Smooth muscle cell (in vitro differentiated cells): ENCODE data around the gene RCAN1. TPM values are rescaled to one million over a fixed set of nuclear protein-coding genes. Genes with fewer than 3 reads are reported as not detected.

Experiments used
- DNase-seq: peaks from one replicate; lab custom pipeline; 2025; ENCODE audit not compliant: unreplicated experiment; lab: John Stamatoyannopoulos, UW
- H2AFZ ChIP-seq: fragments of 200-600 bp; sonication (generic); 2 replicates; pipeline ENCODE4 v1.6.0; 2016; ENCODE audit warnings: antibody characterized with exemption, low read depth, mild to moderate bottlenecking
- H3F3A ChIP-seq: fragments of 200-600 bp; sonication (generic); 2 replicates; pipeline ENCODE4 v1.6.0; 2017; ENCODE audit warnings: antibody characterized with exemption, low read depth
- H3K27ac ChIP-seq: fragments of 200-600 bp; sonication (generic); 2 replicates; pipeline ENCODE4 v1.5.1; 2016; ENCODE audit warnings: low read depth, mild to moderate bottlenecking
- H3K27me3 ChIP-seq: fragments of 200-600 bp; sonication (generic); 2 replicates; pipeline ENCODE4 v1.6.1; 2016; ENCODE audit warnings: low read depth, mild to moderate bottlenecking
- H3K36me3 ChIP-seq: fragments of 200-600 bp; sonication (generic); 2 replicates; pipeline ENCODE4 v1.5.1; 2016; ENCODE audit warnings: low read depth
- H3K4me1 ChIP-seq: fragments of 200-600 bp; sonication (generic); 2 replicates; pipeline ENCODE4 v1.5.1; 2016; ENCODE audit warnings: low read depth
- H3K4me2 ChIP-seq: fragments of 200-600 bp; sonication (generic); 2 replicates; pipeline ENCODE4 v1.6.0; 2016; ENCODE audit warnings: mild to moderate bottlenecking
- H3K4me3 ChIP-seq: fragments of 200-600 bp; sonication (generic); 2 replicates; pipeline ENCODE4 v1.5.1; 2016; ENCODE audit warnings: mild to moderate bottlenecking
- H3K79me2 ChIP-seq: fragments of 200-600 bp; sonication (generic); 2 replicates; pipeline ENCODE4 v1.6.0; 2016; ENCODE audit warnings: low read depth, mild to moderate bottlenecking
- H3K9ac ChIP-seq: fragments of 200-600 bp; sonication (generic); 2 replicates; pipeline ENCODE4 v1.6.0; 2016; ENCODE audit warnings: low read depth
- H3K9me3 ChIP-seq: fragments of 200-600 bp; sonication (generic); replicated peaks from 2 replicates; pipeline ENCODE4 v1.5.1; 2016; ENCODE audit warnings: low read depth
- H4K20me1 ChIP-seq: fragments of 200-600 bp; sonication (generic); 2 replicates; pipeline ENCODE4 v1.6.0; 2016; ENCODE audit warnings: low read depth
- WGBS: methylation state at CpG from one replicate; pipeline ENCODE4 v1.1.7; 2016; ENCODE audit warnings: low lambda C conversion rate; 5-methylcytosine and 5-hydroxymethylcytosine counted together
- polyA plus RNA-seq: library from polyadenylated mRNA; unstranded; fragments of >200 nt; fragmentation: Nextera tagmentation; extraction: Ambion mirVana; gene quantifications from 2 replicates; pipeline ENCODE4 v1.2.1, GENCODE V29; 2016
- total RNA-seq: library from RNA; depleted of rRNA; stranded (reverse); fragments of >200 nt; gene quantifications from 2 replicates; pipeline ENCODE4 v1.2.3, GENCODE V29; 2014
- TF ChIP-seq, protein P1 (sequence below): fragments of 200-600 bp; sonication (generic); IDR thresholded peaks from 2 replicates; pipeline ENCODE4 v1.5.1; 2017; ENCODE audit warnings: borderline replicate concordance, mild to moderate bottlenecking, antibody characterized with exemption; ENCODE audit not compliant: insufficient read depth, poor library complexity, severe bottlenecking

The RCAN1 gene
- total and polyA plus RNA-seq, 2 experiments from 2014 or later: 77.3 to 155 TPM

DNA sequence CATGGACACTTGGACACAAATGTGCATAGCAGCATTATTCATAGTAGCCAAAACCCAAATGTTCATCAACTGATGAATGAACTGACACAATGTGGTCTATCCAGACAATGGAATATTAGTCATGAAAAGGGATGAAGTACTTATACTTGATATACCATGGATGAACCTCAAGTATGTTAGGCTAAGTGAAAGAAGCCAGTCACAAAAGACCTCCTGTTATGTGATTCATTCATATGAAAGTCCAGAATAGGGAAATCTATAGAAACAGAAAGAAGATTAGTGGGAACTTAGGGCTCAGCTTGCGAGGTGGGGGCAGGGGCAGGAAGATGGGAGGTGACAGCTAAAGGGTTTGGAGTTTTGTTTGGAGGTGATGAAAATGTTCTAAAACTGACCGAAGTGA, 110.3 kb downstream of the RCAN1 start:
- Histone ChIP-seq H3K9ac (no peak overlapping the region), H3K4me2 (no peak overlapping the region), H3K9me3 (no peaks in the 10 kb centered on the region), H3K79me2 (no peaks in the 10 kb centered on the region), H3K4me3 (no peak overlapping the region), H3K4me1 (no peaks in the 10 kb centered on the region), H2AFZ (no peak overlapping the region), H3K27me3 (no peaks in the 10 kb centered on the region), H4K20me1 (no peaks in the 10 kb centered on the region), H3K27ac (no peak overlapping the region), H3F3A (no peaks in the 10 kb centered on the region), H3K36me3 (no peaks in the 10 kb centered on the region)
- 94% methylated on average over 2 of the region's 2 CpGs for WGBS
- DNase-seq: no peak
- TF ChIP-seq, protein P1, sequence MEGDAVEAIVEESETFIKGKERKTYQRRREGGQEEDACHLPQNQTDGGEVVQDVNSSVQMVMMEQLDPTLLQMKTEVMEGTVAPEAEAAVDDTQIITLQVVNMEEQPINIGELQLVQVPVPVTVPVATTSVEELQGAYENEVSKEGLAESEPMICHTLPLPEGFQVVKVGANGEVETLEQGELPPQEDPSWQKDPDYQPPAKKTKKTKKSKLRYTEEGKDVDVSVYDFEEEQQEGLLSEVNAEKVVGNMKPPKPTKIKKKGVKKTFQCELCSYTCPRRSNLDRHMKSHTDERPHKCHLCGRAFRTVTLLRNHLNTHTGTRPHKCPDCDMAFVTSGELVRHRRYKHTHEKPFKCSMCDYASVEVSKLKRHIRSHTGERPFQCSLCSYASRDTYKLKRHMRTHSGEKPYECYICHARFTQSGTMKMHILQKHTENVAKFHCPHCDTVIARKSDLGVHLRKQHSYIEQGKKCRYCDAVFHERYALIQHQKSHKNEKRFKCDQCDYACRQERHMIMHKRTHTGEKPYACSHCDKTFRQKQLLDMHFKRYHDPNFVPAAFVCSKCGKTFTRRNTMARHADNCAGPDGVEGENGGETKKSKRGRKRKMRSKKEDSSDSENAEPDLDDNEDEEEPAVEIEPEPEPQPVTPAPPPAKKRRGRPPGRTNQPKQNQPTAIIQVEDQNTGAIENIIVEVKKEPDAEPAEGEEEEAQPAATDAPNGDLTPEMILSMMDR: no peak

DNA sequence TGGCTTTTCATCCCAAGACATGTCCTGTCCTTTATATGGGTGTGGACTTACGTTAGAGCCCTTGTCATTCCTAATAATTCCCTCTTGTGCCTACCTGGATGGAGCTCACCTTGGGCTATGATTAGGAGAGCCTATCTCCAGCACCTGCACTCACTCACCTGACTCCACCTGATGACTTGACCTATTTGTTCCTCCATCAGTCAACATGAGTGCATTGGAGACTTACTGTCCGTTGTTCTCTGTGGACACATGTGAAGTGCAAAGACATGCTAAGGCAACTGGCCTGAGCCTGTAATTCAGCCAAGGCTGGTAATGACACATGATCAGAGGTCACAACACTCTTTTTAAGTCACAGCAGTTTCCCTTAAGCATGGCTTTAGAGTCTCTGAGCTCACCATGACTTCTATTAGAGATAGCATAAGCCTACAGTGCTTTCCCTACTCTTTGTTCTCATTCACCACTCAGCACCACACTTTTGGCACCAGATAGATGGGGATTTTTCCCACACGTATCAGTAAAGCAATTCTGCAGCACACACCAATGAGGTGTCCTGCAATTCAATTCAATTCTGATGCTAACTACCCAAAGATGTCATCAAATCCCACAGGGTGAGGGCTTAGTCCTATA, 112.3 kb downstream of the RCAN1 start:
- 84% methylated on average over 3 of the region's 3 CpGs for WGBS
- no peaks in the 10 kb centered on the region for H3F3A ChIP-seq
- H3K4me3 ChIP-seq: no peak overlapping the region
- H3K36me3 ChIP-seq: no peaks in the 10 kb centered on the region
- no peaks in the 10 kb centered on the region for H3K27me3 ChIP-seq
- H3K4me1 ChIP-seq: no peaks in the 10 kb centered on the region
- H3K27ac ChIP-seq: no peak overlapping the region
- H4K20me1 ChIP-seq: no peaks in the 10 kb centered on the region
- peaks cover under 1% of the 10 kb centered on the region for H3K9me3 ChIP-seq
- no peak overlapping the region for H2AFZ ChIP-seq
- no peak for DNase-seq
- H3K79me2 ChIP-seq: no peaks in the 10 kb centered on the region
- TF ChIP-seq, protein P1: no peak
- no peak overlapping the region for H3K9ac ChIP-seq
- H3K4me2 ChIP-seq: no peak overlapping the region

DNA sequence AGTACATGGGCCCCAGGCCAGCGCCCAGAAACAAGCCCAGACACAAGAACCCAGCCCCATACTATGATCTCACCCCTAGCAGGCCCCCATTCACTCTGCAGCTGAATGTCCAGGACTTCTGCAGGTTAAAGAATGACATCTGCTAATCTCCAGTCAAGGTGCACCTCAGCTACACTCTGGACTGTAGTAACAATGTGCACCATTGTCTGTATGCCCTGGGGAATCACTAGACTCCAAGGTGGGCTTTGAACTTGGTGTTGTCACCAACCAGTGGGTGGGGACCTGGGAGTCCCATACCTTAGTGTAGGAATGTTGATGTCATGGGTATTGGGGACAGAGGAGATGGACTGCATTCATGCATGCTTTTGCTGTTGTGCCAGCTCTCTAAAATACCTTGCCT, 113.2 kb downstream of the RCAN1 start:
- Histone ChIP-seq H3K79me2 (no peaks in the 10 kb centered on the region), H3K36me3 (no peaks in the 10 kb centered on the region), H4K20me1 (no peaks in the 10 kb centered on the region), H3K27ac (no peak overlapping the region), H3K27me3 (no peaks in the 10 kb centered on the region), H3F3A (no peaks in the 10 kb centered on the region), H2AFZ (no peak overlapping the region), H3K9ac (no peak overlapping the region), H3K4me1 (no peaks in the 10 kb centered on the region), H3K4me3 (no peak overlapping the region), H3K4me2 (no peak overlapping the region), H3K9me3 (peaks cover 3% of the 10 kb centered on the region)
- 72% methylated on average over 1 of the region's 1 CpG for WGBS
- TF ChIP-seq, protein P1: no peak
- DNase-seq: no peak

DNA sequence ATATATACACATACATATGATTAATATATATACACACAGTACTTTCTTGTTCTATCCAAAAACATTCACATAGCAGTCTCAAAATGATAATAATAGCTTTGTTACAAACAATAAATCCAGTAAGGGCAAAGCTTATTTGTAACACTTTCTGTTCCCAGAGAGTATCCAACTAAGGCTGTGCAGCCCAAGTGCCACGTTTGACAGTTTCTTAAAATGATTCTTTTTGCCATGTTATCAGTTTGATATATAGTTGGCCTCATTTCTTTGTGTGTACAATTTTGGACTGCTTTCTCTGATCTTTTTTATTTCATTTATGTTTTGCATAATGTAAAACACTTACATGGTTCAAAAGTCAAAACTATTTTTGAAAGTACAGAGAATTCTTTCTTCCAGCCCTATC, 114.7 kb downstream of the RCAN1 start:
- TF ChIP-seq, protein P1: no peak
- Histone ChIP-seq H3K27ac (no peak overlapping the region), H3K4me1 (no peaks in the 10 kb centered on the region), H3K9ac (no peak overlapping the region), H3K4me2 (no peak overlapping the region), H3K79me2 (no peaks in the 10 kb centered on the region), H4K20me1 (no peaks in the 10 kb centered on the region), H3K9me3 (peaks cover 3% of the 10 kb centered on the region), H2AFZ (no peak overlapping the region), H3F3A (no peaks in the 10 kb centered on the region), H3K27me3 (no peaks in the 10 kb centered on the region), H3K36me3 (no peaks in the 10 kb centered on the region), H3K4me3 (no peak overlapping the region)
- no peak for DNase-seq
- WGBS: 85% methylated on average over 1 of the region's 1 CpG
